Measurements from ENCODE around the gene DDR2.

DDR2 gene

GRCh38 chr1:162719678-162720077, 87.4 kb downstream of the DDR2 start:
- no peak for DNase-seq (ENCODE audit: low read depth, low spot score)
- H3K4me3 ChIP-seq (ENCODE audit: low read depth, low read length) = no peak overlapping the region
- TF ChIP-seq CTCF (IDR thresholded peaks at IDR 0.05; ENCODE audit: low read depth, low read length) = no peak
- in situ Hi-C loops (cut with HindIII; ENCODE audit: low sequenced_read_pairs) = no loop called here

GRCh38 chr1:162720996-162721395, 88.7 kb downstream of the DDR2 start:
- no peak overlapping the region for H3K4me3 ChIP-seq (ENCODE audit: low read depth, low read length)
- DNase-seq (ENCODE audit: low read depth, low spot score) = peak; percentile 33
- TF ChIP-seq CTCF (IDR thresholded peaks at IDR 0.05; ENCODE audit: low read depth, low read length) = no peak
- in situ Hi-C loops (cut with HindIII; ENCODE audit: low sequenced_read_pairs) = no loop called here

GRCh38 chr1:162721471-162721870, 89.2 kb downstream of the DDR2 start:
- in situ Hi-C loops (cut with HindIII; ENCODE audit: low sequenced_read_pairs) = no loop called here
- TF ChIP-seq CTCF (IDR thresholded peaks at IDR 0.05; ENCODE audit: low read depth, low read length) = no peak
- no peak overlapping the region for H3K4me3 ChIP-seq (ENCODE audit: low read depth, low read length)
- DNase-seq (ENCODE audit: low read depth, low spot score) = no peak

- DNase-seq (ENCODE audit: low read depth, low spot score) = no peak
- in situ Hi-C loops (cut with HindIII; ENCODE audit: low sequenced_read_pairs) = no loop called here
- TF ChIP-seq CTCF (IDR thresholded peaks at IDR 0.05; ENCODE audit: low read depth, low read length) = no peak
- no peak overlapping the region for H3K4me3 ChIP-seq (ENCODE audit: low read depth, low read length)
Measured at GRCh38 chr1:162722036-162722435, 89.8 kb downstream of the DDR2 start.

GRCh38 chr1:162724583-162725120, 92.4 kb downstream of the DDR2 start:
- no peak for TF ChIP-seq CTCF (IDR thresholded peaks at IDR 0.05; ENCODE audit: low read depth, low read length)
- in situ Hi-C loops (cut with HindIII; ENCODE audit: low sequenced_read_pairs) = no loop called here
- no peak for DNase-seq (ENCODE audit: low read depth, low spot score)
- H3K4me3 ChIP-seq (ENCODE audit: low read depth, low read length) = no peak overlapping the region

- no peak for TF ChIP-seq CTCF (IDR thresholded peaks at IDR 0.05; ENCODE audit: low read depth, low read length)
- no peak for DNase-seq (ENCODE audit: low read depth, low spot score)
- H3K4me3 ChIP-seq (ENCODE audit: low read depth, low read length) = no peak overlapping the region
- in situ Hi-C loops (cut with HindIII; ENCODE audit: low sequenced_read_pairs) = no loop called here
Measured at GRCh38 chr1:162725301-162725837, 93.1 kb downstream of the DDR2 start.
